Ascending aorta (tissue), 2 donors: ENCODE measurements around the gene TSC2. TPM values are rescaled to one million over a fixed set of nuclear protein-coding genes. Genes with fewer than 3 reads are reported as not detected.
A peak's percentile ranks its signal among the peaks of the same experiment; 100 is the strongest.

Experiments
- DNase-seq, 2 donors: peaks; one replicate each; pipeline ENCODE4 v3.0.0-alpha.2; 2019; ENCODE audit warnings: low spot score in 2 of 2
- H3K27ac ChIP-seq, 2 donors: fragments of 200-600 bp; sonication (generic); one replicate each; pipeline ENCODE4 v1.5.1; 2016 to 2017; ENCODE audit warnings: mild to moderate bottlenecking in 1 of 2
- H3K27me3 ChIP-seq: fragments of 200-600 bp; sonication (generic); one replicate; pipeline ENCODE4 v1.5.1; 2017
- H3K36me3 ChIP-seq, 2 donors: fragments of 200-600 bp; sonication (generic); one replicate each; pipeline ENCODE4 v1.5.1; 2016
- H3K4me1 ChIP-seq, 2 donors: fragments of 200-600 bp; sonication (generic); one replicate each; pipeline ENCODE4 v1.5.1; 2016 to 2017; ENCODE audit warnings: mild to moderate bottlenecking in 1 of 2
- H3K4me3 ChIP-seq, 2 donors: fragments of 200-600 bp; sonication (generic); one replicate each; pipeline ENCODE4 v1.5.1; 2016 to 2017; ENCODE audit warnings: mild to moderate bottlenecking in 1 of 2
- H3K9me3 ChIP-seq, 2 donors: fragments of 200-600 bp; sonication (generic); one replicate each; pipeline ENCODE4 v1.5.1; 2016
- intact Hi-C: fragments of 100-400 bp; cut with DNase I; formaldehyde crosslinking; loops from one replicate; pipeline ENCODE4 v1.15.1; 2023
- total RNA-seq: library from RNA; depleted of rRNA; stranded (reverse); fragments of >200 nt; gene quantifications from one replicate; pipeline ENCODE4 v1.1.0, GENCODE V29; 2016
- TF ChIP-seq, protein P1 (sequence below), 3 experiments: fragments of 200-600 bp in 2 of 3; fragments of 450-650 bp in 1 of 3; sonication (generic) in 2 of 3; IDR thresholded peaks; one replicate each; pipeline ENCODE4 v1.5.1; 2016 to 2019; ENCODE audit warnings: antibody characterized with exemption in 3 of 3, mild to moderate bottlenecking in 1 of 3, moderate library complexity in 1 of 3

Gene TSC2
- total RNA-seq, 1 donor from 2014 or later: 258 TPM

DNA sequence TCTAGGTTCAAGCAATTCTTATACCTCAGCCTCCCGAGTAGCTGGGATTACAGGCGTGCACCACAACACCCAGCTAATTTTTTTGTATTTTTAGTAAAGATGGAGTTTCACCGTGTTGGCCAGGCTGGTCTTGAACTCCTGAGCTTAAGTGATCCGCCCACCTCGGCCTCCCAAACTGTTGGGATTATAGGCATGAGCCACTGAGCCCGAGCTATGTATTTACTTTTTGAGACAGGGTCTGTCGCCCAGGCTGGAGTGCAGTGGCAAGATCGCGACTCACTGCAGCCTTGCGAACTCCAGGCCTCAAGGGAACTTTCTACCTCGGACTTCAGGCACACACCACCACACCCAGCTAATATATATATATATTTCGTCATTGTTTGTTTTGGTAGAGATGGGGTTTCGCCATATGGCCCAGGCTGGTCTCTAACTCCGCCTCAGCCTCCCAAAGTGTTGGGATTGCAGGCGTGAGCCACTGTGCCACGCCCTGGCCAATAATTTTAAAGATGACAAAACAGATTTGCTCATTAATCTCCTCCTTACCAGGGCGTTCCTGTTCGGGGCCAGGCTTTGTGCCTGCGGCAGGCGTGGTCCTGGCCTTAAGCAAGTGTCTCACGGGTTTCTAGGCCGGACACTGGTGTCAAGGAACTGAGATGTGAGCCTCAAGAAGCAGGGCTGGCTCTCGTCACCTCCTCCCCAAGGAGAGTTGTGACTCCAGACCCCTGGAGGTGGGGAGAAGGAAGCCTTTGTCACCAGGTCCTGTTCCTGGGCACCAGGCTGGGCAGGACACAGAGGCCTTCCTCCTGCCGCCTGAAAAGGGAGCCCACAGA is 32.5 kb upstream of the TSC2 start:
- TF ChIP-seq, protein P1, sequence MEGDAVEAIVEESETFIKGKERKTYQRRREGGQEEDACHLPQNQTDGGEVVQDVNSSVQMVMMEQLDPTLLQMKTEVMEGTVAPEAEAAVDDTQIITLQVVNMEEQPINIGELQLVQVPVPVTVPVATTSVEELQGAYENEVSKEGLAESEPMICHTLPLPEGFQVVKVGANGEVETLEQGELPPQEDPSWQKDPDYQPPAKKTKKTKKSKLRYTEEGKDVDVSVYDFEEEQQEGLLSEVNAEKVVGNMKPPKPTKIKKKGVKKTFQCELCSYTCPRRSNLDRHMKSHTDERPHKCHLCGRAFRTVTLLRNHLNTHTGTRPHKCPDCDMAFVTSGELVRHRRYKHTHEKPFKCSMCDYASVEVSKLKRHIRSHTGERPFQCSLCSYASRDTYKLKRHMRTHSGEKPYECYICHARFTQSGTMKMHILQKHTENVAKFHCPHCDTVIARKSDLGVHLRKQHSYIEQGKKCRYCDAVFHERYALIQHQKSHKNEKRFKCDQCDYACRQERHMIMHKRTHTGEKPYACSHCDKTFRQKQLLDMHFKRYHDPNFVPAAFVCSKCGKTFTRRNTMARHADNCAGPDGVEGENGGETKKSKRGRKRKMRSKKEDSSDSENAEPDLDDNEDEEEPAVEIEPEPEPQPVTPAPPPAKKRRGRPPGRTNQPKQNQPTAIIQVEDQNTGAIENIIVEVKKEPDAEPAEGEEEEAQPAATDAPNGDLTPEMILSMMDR (IDR thresholded peaks at IDR 0.05): no peak
- no peak overlapping the region for H3K4me3 ChIP-seq
- H3K27me3 ChIP-seq: no peaks in the 10 kb centered on the region
- peaks cover 3% of the 10 kb centered on the region in 2 donors for H3K4me1 ChIP-seq
- intact Hi-C loops: no loop called here
- DNase-seq: no peak
- H3K36me3 ChIP-seq: no peaks in the 10 kb centered on the region
- H3K9me3 ChIP-seq: no peaks in the 10 kb centered on the region
- no peak overlapping the region for H3K27ac ChIP-seq

DNA sequence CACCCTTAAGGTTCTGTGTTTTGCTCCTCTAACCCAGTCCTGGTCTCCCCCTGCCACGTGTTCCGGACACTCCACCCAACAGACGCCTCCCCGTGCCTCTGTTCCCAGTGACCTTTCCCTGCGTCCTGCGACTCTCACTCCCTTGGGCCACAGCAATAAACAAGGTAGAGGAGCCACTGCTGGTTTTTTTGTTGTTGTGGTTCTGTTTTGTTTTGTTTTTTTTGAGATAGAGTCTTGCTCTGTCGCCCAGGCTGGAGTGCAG is 31.9 kb upstream of the TSC2 start:
- no peaks in the 10 kb centered on the region for H3K9me3 ChIP-seq
- intact Hi-C loops: no loop called here
- TF ChIP-seq, protein P1 (IDR thresholded peaks at IDR 0.05): no peak

DNA sequence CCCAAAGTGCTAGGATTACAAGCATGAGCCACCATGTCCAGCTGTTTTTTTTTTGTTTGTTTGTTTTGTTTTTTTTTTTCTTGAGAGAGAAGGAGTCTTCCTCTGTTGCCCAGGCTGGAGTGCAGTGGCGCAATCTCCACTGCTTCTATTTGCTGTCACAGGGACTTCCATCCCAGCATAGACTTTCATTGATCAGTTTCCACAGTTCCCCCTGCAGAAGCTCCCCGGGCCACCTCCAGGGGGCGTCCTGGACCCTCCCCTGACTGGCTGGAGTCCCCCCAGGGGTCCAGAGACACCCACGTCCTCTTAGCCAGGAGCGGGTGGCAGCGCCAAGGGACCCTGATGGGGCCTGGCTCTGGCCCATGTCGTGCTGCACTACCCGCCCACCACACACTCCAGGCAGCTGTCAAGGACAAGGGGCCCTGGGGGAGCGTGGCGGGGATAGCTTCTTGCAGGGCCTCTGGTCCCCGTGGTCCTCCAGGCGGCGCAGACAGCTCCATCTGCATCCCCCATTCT is 31.3 kb upstream of the TSC2 start:
- Histone ChIP-seq H3K4me3 (no peak overlapping the region), H3K9me3 (no peaks in the 10 kb centered on the region), H3K27me3 (no peaks in the 10 kb centered on the region), H3K36me3 (no peaks in the 10 kb centered on the region), H3K27ac (no peak overlapping the region), H3K4me1 (peaks cover 0 to 3% of the 10 kb centered on the region in 2 donors)
- DNase-seq: no peak
- TF ChIP-seq, protein P1 (IDR thresholded peaks at IDR 0.05): peak in 1 of 3 experiments; percentile 26
- intact Hi-C loops: no loop called here

More for the DNA sequence above, 31.9 kb upstream of the TSC2 start:
- no peak overlapping the region for H3K27ac ChIP-seq
- DNase-seq: no peak
- H3K4me3 ChIP-seq: no peak overlapping the region
- H3K27me3 ChIP-seq: no peaks in the 10 kb centered on the region
- peaks cover 0 to 3% of the 10 kb centered on the region in 2 donors for H3K4me1 ChIP-seq
- no peaks in the 10 kb centered on the region for H3K36me3 ChIP-seq

DNA sequence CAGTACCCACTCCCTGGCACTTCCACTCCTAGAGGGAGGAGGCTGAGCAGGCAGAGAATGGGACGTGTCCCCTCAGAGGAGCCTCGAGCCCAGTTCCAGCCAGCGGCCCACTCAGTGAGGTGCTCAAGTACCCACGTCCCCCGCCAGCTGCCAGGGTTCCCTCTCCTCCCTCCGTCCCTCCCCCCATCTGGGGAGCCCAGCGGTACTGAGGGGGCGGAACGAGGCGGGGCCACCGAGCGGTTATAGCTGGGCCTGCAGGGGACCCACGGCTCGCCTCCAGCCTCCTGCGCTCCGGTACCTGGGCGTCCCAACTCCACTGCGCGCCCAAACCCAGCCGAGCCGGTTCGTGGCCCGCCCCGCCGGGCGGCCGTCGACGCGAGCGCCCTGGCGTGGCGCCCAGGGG is 28.3 kb upstream of the TSC2 start, which contains the start of gene NPW:
Gene NPW (plus strand): TSS at position 268 of the 403 bp plus-strand sequence.
- intact Hi-C loops: no loop called here
- H3K27me3 ChIP-seq: no peaks in the 10 kb centered on the region

DNA sequence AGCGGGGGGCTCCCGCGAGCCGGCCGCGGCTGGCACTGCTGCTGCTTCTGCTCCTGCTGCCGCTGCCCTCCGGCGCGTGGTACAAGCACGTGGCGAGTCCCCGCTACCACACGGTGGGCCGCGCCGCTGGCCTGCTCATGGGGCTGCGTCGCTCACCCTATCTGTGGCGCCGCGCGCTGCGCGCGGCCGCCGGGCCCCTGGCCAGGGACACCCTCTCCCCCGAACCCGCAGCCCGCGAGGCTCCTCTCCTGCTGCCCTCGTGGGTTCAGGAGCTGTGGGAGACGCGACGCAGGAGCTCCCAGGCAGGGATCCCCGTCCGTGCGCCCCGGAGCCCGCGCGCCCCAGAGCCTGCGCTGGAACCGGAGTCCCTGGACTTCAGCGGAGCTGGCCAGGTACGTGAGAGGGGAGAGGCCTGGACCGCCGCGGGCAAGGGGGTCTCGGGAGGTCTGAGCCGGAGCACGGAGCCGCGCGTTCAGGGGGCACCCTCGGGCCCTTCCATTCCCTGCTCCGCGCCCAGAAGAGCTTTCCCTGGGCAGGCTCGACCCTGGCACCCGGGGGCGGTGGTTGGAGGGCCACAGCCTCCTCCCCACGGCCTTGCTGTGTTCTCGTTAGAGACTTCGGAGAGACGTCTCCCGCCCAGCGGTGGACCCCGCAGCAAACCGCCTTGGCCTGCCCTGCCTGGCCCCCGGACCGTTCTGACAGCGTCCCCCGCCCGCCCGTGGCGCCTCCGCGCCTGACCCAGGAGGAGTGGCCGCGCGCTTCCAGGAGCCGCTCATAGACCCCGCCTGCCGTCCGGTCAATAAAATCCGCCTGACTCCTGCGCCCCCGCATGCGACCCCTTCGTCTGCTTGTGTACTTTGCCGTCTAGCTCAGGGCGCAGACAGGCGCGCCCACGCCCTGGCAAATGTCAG is 27.6 kb upstream of the TSC2 start:
- no peak for DNase-seq
- H3K36me3 ChIP-seq: no peaks in the 10 kb centered on the region
- H3K4me1 ChIP-seq: peaks cover 3 to 12% of the 10 kb centered on the region in 2 donors
- intact Hi-C loops: loop anchor here (10.0 kb wide), 1 partner anchor 235 kb away; the partner anchor contains the start of gene ECI1
- H3K4me3 ChIP-seq: peak overlapping the region in 1 of 2 donors; percentile 11
- TF ChIP-seq, protein P1 (IDR thresholded peaks at IDR 0.05): no peak
- H3K9me3 ChIP-seq: no peaks in the 10 kb centered on the region
- no peak overlapping the region for H3K27ac ChIP-seq
- no peaks in the 10 kb centered on the region for H3K27me3 ChIP-seq

More for the DNA sequence above, 28.3 kb upstream of the TSC2 start, which contains the start of gene NPW:
- DNase-seq: no peak
- Histone ChIP-seq H3K9me3 (no peaks in the 10 kb centered on the region), H3K36me3 (no peaks in the 10 kb centered on the region), H3K4me1 (peaks cover 3 to 12% of the 10 kb centered on the region in 2 donors), H3K27ac (no peak within 1 kb of the TSS), H3K4me3 (peak within 1 kb of the TSS in 1 of 2 donors; percentile 11)
- TF ChIP-seq, protein P1 (IDR thresholded peaks at IDR 0.05): no peak
